HCT116 (cell line): ENCODE measurements around the gene ABTB1. TPM values are rescaled to one million over a fixed set of nuclear protein-coding genes. Genes with fewer than 3 reads are reported as not detected.

Experiments
- ATAC-seq: fragments of 200-7000 bp; cut with Tn5 transposase; 2 replicates; pipeline ENCODE4 v1.9.1; 2020; ENCODE audit warnings: mild to moderate bottlenecking, moderate library complexity
- BruUV-seq: library from RNA; stranded (reverse); fragments of 400-500 nt; replicated peaks from 2 replicates; lab custom pipeline; 2021; lab: Mats Ljungman, UMichigan
- CTCF ChIA-PET: fragments of 300-600 bp; sonication (Branson Sonifier 250); formaldehyde crosslinking; loops from one replicate; lab custom pipeline; 2021; ENCODE audit warnings: antibody characterized with exemption; lab: Charles Lee
- POLR2A ChIA-PET: fragments of 300-600, 350-600 bp; sonication (Branson Sonifier 250); formaldehyde crosslinking; loops from one replicate; lab custom pipeline; 2021; ENCODE audit warnings: antibody characterized with exemption; lab: Charles Lee
- RAD21 ChIA-PET, 2 experiments: fragments of 300-600 bp; sonication (Branson Sonifier 250); formaldehyde crosslinking; loops; one replicate each; lab custom pipeline; 2023; ENCODE audit warnings: low total read pairs in 2 of 2; ENCODE audit not compliant: uncharacterized antibody in 2 of 2, unreplicated experiment in 2 of 2, low non-redundant PET in 1 of 2; lab: Charles Lee
- DNase-seq: peaks from one replicate; pipeline ENCODE4 v3.0.0-alpha.2; 2010; ENCODE audit warnings: low read depth, low spot score
- H2AFZ ChIP-seq: fragments of 200-600 bp; shearing (Covaris generic), sonication (generic); 2 replicates; pipeline ENCODE4 v1.6.1; 2017; ENCODE audit warnings: low read depth, mixed run types, mixed read lengths, antibody characterized with exemption, low read length; ENCODE audit not compliant: poor library complexity, severe bottlenecking
- H3K27ac ChIP-seq: 2 replicates; pipeline ENCODE4 v1.5.1; 2012; ENCODE audit warnings: low read depth, low read length
- H3K27me3 ChIP-seq: fragments of 200-600 bp; sonication (generic); 2 replicates; pipeline ENCODE4 v1.6.1; 2016; ENCODE audit warnings: mixed run types, low read length, mixed read lengths; ENCODE audit not compliant: insufficient read depth
- H3K36me3 ChIP-seq, 2 experiments: fragments of 200-500 bp in 1 of 2; fragments of 200-600 bp in 1 of 2; sonication (Bioruptor generic) in 1 of 2; sonication (generic) in 1 of 2; 2 replicates each; pipeline versions ENCODE4 v1.5.1 to v1.6.1; 2014 to 2016; ENCODE audit warnings: low read length in 2 of 2, inconsistent platforms in 1 of 2, mixed read lengths in 1 of 2, mixed run types in 1 of 2; ENCODE audit not compliant: insufficient read depth in 2 of 2, control insufficient read depth in 1 of 2
- H3K4me1 ChIP-seq, 2 experiments: fragments of 200-600 bp in 1 of 2; sonication (generic) in 1 of 2; 2 replicates each; pipeline versions ENCODE4 v1.5.1 to v1.6.1; 2012 to 2017; ENCODE audit warnings: low read length in 2 of 2, inconsistent platforms in 1 of 2, mild to moderate bottlenecking in 1 of 2, mixed read lengths in 1 of 2, mixed run types in 1 of 2, moderate library complexity in 1 of 2; ENCODE audit not compliant: insufficient read depth in 2 of 2, control insufficient read depth in 1 of 2
- H3K4me2 ChIP-seq: fragments of 200-600 bp; sonication (generic); 2 replicates; pipeline ENCODE4 v1.6.1; 2017; ENCODE audit warnings: mixed run types, low read length, mixed read lengths
- H3K4me3 ChIP-seq, 2 experiments: fragments of 200-600 bp in 1 of 2; sonication (generic) in 1 of 2; replicated peaks in 1 of 2; 2 replicates each; pipeline ENCODE4 v1.5.1; 2011 to 2016; ENCODE audit warnings: low read length in 2 of 2, control low read depth in 1 of 2, low read depth in 1 of 2, mild to moderate bottlenecking in 1 of 2, mixed read lengths in 1 of 2, mixed run types in 1 of 2
- H3K79me2 ChIP-seq: fragments of 200-600 bp; sonication (generic); 2 replicates; pipeline ENCODE4 v1.6.1; 2017; ENCODE audit warnings: mild to moderate bottlenecking, mixed run types, low read length, moderate library complexity, mixed read lengths; ENCODE audit not compliant: insufficient read depth
- H3K9ac ChIP-seq: fragments of 200-600 bp; sonication (generic); 2 replicates; pipeline ENCODE4 v1.6.1; 2016; ENCODE audit warnings: low read length, mixed read lengths
- H3K9me2 ChIP-seq: fragments of 200-600 bp; sonication (generic), shearing (Covaris generic); 2 replicates; pipeline ENCODE4 v1.6.1; 2017; ENCODE audit warnings: mixed run types, mild to moderate bottlenecking, moderate library complexity; ENCODE audit not compliant: insufficient read depth
- H3K9me3 ChIP-seq, 2 experiments: fragments of 200-500 bp in 1 of 2; fragments of 200-600 bp in 1 of 2; sonication (Bioruptor generic) in 1 of 2; sonication (generic) in 1 of 2; 2 replicates each; pipeline ENCODE4 v1.6.1; 2014 to 2017; ENCODE audit warnings: low read length in 2 of 2, mixed read lengths in 2 of 2, inconsistent platforms in 1 of 2, low read depth in 1 of 2, mild to moderate bottlenecking in 1 of 2, mixed run types in 1 of 2, moderate library complexity in 1 of 2; ENCODE audit not compliant: control insufficient read depth in 1 of 2, insufficient read depth in 1 of 2
- H4K20me1 ChIP-seq: fragments of 200-600 bp; sonication (generic), shearing (Covaris generic); 2 replicates; pipeline ENCODE4 v1.6.1; 2017; ENCODE audit warnings: mixed run types, mild to moderate bottlenecking, moderate library complexity; ENCODE audit not compliant: insufficient read depth
- ATF3 ChIP-seq: IDR thresholded peaks from 2 replicates; pipeline ENCODE4 v1.6.1; 2012
- CEBPB ChIP-seq: IDR thresholded peaks from 2 replicates; pipeline ENCODE4 v1.6.1; 2012; ENCODE audit warnings: low read depth
- CTCF ChIP-seq, 3 experiments: fragments of 200-600 bp in 1 of 3; sonication (generic) in 1 of 3; IDR thresholded peaks in 2 of 3; conservative IDR thresholded peaks in 1 of 3; 2 replicates each; pipeline ENCODE4 v1.5.1; 2012 to 2017; ENCODE audit warnings: low read depth in 2 of 3, low read length in 2 of 3, antibody characterized with exemption in 1 of 3, borderline replicate concordance in 1 of 3, control low read depth in 1 of 3, mild to moderate bottlenecking in 1 of 3, mixed read lengths in 1 of 3, mixed run types in 1 of 3, moderate library complexity in 1 of 3; ENCODE audit not compliant: insufficient read depth in 1 of 3
- ELF1 ChIP-seq: IDR thresholded peaks from 2 replicates; pipeline ENCODE4 v1.6.1; 2012; ENCODE audit warnings: low read depth, borderline replicate concordance
- EZH2 ChIP-seq: fragments of 200-600 bp; sonication (generic); IDR thresholded peaks from 2 replicates; pipeline ENCODE4 v1.6.1; 2017; ENCODE audit warnings: antibody characterized with exemption, mixed run types
- FOSL1 ChIP-seq: IDR thresholded peaks from 2 replicates; pipeline ENCODE4 v1.6.1; 2012; ENCODE audit warnings: low read depth
- SP1 ChIP-seq: IDR thresholded peaks from 2 replicates; pipeline ENCODE4 v1.6.1; 2012; ENCODE audit warnings: low read depth
- YY1 ChIP-seq: IDR thresholded peaks from 2 replicates; pipeline ENCODE4 v1.6.1; 2011; ENCODE audit warnings: low read length, low read depth, moderate library complexity, mild to moderate bottlenecking; ENCODE audit not compliant: insufficient replicate concordance; ENCODE audit errors: extremely low read depth
- ZBTB33 ChIP-seq: IDR thresholded peaks from 2 replicates; pipeline ENCODE4 v1.6.1; 2011; ENCODE audit warnings: mild to moderate bottlenecking, low read length, moderate library complexity; ENCODE audit not compliant: insufficient replicate concordance; ENCODE audit errors: extremely low read depth
- ZNF274 ChIP-seq: fragments of 200-500 bp; sonication (Bioruptor generic); IDR thresholded peaks from 2 replicates; pipeline ENCODE4 v1.6.1; 2014; ENCODE audit warnings: mild to moderate bottlenecking, low read depth, low read length, inconsistent platforms
- intact Hi-C: fragments of 100-400 bp; cut with micrococcal nuclease; formaldehyde crosslinking; loops from 2 replicates; pipeline ENCODE4 v1.10.0; 2022
- total RNA-seq: library from RNA; stranded (reverse); gene quantifications from one replicate; pipeline ENCODE4 v1.2.1, GENCODE V29; 2021; ENCODE audit not compliant: unreplicated experiment

Gene ABTB1
- total RNA-seq, 1 experiment from 2014 or later = 19.4 TPM

GRCh38 chr3:127716384-127716783 lies 43.6 kb downstream of the ABTB1 start:
- no peak overlapping the region for H3K27ac ChIP-seq
- no peaks in the 10 kb centered on the region for H3K9me2 ChIP-seq
- no peak overlapping the region for H2AFZ ChIP-seq
- H4K20me1 ChIP-seq = no peaks in the 10 kb centered on the region
- DNase-seq (no peak), ATAC-seq (no peak)
- no peaks in the 10 kb centered on the region for H3K36me3 ChIP-seq
- no peak overlapping the region for H3K4me3 ChIP-seq
- H3K9ac ChIP-seq = no peak overlapping the region
- no peaks in the 10 kb centered on the region for H3K27me3 ChIP-seq
- no peaks in the 10 kb centered on the region for H3K4me1 ChIP-seq
- POLR2A ChIA-PET = no interaction called here
- RAD21 ChIA-PET = no interaction called here
- H3K4me2 ChIP-seq = no peak overlapping the region
- CTCF ChIA-PET = no interaction called here
- intact Hi-C loops = no loop called here
- no peak for TF ChIP-seq ZNF274
- no peak for TF ChIP-seq CTCF (IDR thresholded peaks at IDR 0.05 in 2 of 3, conservative IDR thresholded peaks at IDR 0.05 in 1 of 3; ENCODE audit: borderline replicate concordance in 1 of 3, insufficient read depth in 1 of 3, low read depth in 2 of 3, low read length in 2 of 3)
- no peak for TF ChIP-seq CEBPB
- TF ChIP-seq SP1 = no peak
- no peak for TF ChIP-seq YY1
- no peak for TF ChIP-seq ZBTB33
- TF ChIP-seq FOSL1 = no peak
- no peak for TF ChIP-seq EZH2
- TF ChIP-seq ELF1 = no peak
- TF ChIP-seq ATF3 = no peak
- no peaks in the 10 kb centered on the region for H3K9me3 ChIP-seq
- BruUV-seq = no TSS peak
- H3K79me2 ChIP-seq = no peaks in the 10 kb centered on the region
